ENCODE data around the gene GPR107.

Gene GPR107

GRCh38 chr9:130137081-130137640 lies 83.5 kb downstream of the GPR107 start:
- no peak for DNase-seq (ENCODE audit: low spot score)

GRCh38 chr9:130137641-130138081 lies 84.0 kb downstream of the GPR107 start:
- DNase-seq (ENCODE audit: low spot score), result no peak

- no peak for DNase-seq (ENCODE audit: low spot score)
Measured at GRCh38 chr9:130138171-130138653, 84.5 kb downstream of the GPR107 start.

- DNase-seq (ENCODE audit: low spot score), result no peak
Measured at GRCh38 chr9:130138791-130139190, 85.1 kb downstream of the GPR107 start.

GRCh38 chr9:130139251-130139650 lies 85.5 kb downstream of the GPR107 start:
- no peak for DNase-seq (ENCODE audit: low spot score)

DNA sequence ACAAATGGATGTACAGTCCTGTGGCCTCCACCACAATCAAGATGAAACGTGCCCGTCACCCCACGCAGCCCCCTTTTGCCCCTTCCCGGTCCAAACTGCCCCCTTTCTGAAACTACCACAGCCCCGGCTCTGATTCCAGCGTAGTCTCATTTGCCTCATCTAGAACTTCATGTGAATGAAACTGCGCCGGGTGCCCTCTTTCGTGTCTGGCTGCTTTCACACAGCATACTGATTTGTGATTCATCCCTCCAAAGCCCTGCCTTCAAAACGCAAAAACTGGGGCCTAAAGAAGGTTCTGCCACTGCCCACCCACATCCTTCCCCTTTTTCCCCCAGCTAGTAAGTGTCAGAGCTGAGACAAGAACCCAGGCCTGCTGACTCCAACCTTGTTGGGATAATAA lies 87.0 kb downstream of the GPR107 start:
- no peak for DNase-seq (ENCODE audit: low spot score)

DNA sequence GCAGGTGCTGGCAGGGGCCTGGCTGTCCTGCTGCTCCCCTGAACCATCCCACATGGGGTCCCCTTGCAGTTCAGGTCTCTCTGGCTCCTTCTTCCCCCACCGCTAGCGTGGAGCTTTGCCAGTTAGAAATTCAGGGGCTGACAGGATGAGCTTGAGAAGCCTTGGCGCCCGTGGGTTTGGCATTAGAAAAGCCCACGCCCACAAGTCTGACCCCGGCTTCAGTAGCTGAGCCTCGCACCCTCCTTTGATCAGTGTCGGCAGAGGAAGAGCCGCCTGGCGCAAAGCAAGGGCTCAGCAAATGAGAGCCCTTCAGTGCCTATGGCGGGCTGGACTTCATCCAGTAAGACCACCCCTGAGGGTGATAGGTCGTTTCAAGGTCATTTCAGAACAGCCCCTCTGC lies 88.3 kb downstream of the GPR107 start:
- no peak for DNase-seq (ENCODE audit: low spot score)

DNA sequence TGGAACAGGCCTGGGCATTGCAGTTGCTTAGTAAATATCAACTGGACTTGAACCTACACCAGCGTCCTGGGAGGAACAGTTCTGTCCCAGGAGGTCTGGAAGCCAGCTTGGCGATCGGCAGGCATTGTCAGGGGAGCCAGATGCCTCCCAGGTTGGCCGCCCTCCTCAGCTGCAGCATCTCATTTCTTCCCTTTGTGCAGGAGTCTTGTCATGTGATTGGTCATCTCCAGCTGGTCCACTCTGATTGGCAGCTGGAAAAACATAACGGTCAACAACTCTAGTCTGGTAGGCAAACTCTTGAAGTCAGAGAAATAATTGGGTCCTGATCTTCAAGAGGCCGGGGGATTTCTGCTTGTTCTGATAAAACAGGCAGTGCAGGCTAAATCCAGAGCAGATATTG lies 88.9 kb downstream of the GPR107 start:
- no peak for DNase-seq (ENCODE audit: low spot score)

GRCh38 chr9:130143279-130143893 lies 89.7 kb downstream of the GPR107 start:
- no peak for DNase-seq (ENCODE audit: low spot score)

DNA sequence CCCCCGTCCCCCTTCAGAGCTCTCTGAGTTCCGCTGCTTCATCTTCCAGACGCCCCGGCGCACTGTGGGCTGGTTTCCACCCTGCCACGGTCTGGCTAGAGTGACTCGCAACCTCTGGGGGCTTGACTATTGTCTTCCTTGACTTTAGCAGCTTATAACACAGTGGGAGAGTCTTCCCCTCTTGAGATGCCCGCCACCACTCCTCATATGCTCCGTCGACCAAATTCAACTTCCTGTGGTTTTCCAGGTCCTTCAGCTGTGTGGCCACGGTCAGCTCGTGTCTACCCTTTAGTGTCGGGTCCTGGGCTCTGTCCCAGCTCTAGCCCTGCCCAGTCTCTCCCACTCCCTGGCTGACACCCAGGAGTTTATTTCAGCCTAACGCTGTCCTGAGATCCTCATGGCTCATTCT lies 90.3 kb downstream of the GPR107 start:
- DNase-seq (ENCODE audit: low spot score), result no peak

- DNase-seq (ENCODE audit: low spot score), result no peak
Measured at GRCh38 chr9:130144703-130145102, 91.0 kb downstream of the GPR107 start.

- no peak for DNase-seq (ENCODE audit: low spot score)
Measured at GRCh38 chr9:130145658-130146057, 92.0 kb downstream of the GPR107 start.

- no peak for DNase-seq (ENCODE audit: low spot score)
Measured at GRCh38 chr9:130147198-130147597, 93.5 kb downstream of the GPR107 start.

GRCh38 chr9:130147910-130148309 lies 94.2 kb downstream of the GPR107 start:
- DNase-seq (ENCODE audit: low spot score), result no peak

GRCh38 chr9:130149031-130149430 lies 95.3 kb downstream of the GPR107 start:
- DNase-seq (ENCODE audit: low spot score), result no peak

GRCh38 chr9:130149654-130150286 lies 96.1 kb downstream of the GPR107 start:
- no peak for DNase-seq (ENCODE audit: low spot score)

- no peak for DNase-seq (ENCODE audit: low spot score)
Measured at GRCh38 chr9:130150779-130151382, 97.2 kb downstream of the GPR107 start.

- no peak for DNase-seq (ENCODE audit: low spot score)
Measured at GRCh38 chr9:130154816-130155215, 101.1 kb downstream of the GPR107 start.

GRCh38 chr9:130155647-130156046 lies 101.9 kb downstream of the GPR107 start:
- no peak for DNase-seq (ENCODE audit: low spot score)

GRCh38 chr9:130156672-130157071 lies 103.0 kb downstream of the GPR107 start:
- no peak for DNase-seq (ENCODE audit: low spot score)

DNA sequence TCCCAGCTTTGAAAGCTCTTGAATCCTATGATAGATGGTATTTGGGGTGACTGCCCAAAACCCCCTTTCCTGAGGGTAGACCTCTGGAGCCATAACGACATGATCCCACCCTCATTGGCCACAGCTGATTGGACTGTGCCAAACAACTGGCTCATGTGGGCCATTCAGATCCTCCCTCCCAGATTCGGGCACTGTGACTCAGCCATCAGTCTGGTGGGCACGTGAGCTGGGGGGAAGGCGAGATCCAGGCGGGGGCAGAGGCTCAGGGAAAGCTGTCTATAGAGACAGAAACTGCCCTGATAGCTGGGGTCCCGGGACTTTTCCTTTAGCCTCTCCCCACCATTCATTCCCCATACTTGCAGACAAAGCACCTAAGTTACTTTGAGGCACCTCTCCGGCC lies 103.4 kb downstream of the GPR107 start:
- no peak for DNase-seq (ENCODE audit: low spot score)

- DNase-seq (ENCODE audit: low spot score), result no peak
Measured at GRCh38 chr9:130158001-130158400, 104.3 kb downstream of the GPR107 start.

GRCh38 chr9:130159057-130159456 lies 105.4 kb downstream of the GPR107 start:
- DNase-seq (ENCODE audit: low spot score), result no peak
